Vagina (tissue), 2 donors: ENCODE results near the gene TMEM145. TPM values are rescaled to one million over a fixed set of nuclear protein-coding genes. Genes with fewer than 3 reads are reported as not detected.

Experiments
- DNase-seq, 2 donors: peaks; one replicate each; pipeline ENCODE4 v3.0.0-alpha.2; 2017; ENCODE audit errors: extremely low spot score in 2 of 2
- H3K27ac ChIP-seq: fragments of 200-600 bp; sonication (generic); one replicate; pipeline ENCODE4 v1.5.1; 2019
- H3K27me3 ChIP-seq: fragments of 200-600 bp; sonication (generic); one replicate; pipeline ENCODE4 v1.5.1; 2019
- H3K36me3 ChIP-seq, 2 donors: fragments of 200-600 bp; sonication (generic); one replicate each; pipeline ENCODE4 v1.5.1; 2017 to 2019
- H3K4me1 ChIP-seq: fragments of 200-600 bp; sonication (generic); one replicate; pipeline ENCODE4 v1.5.1; 2019
- H3K4me3 ChIP-seq, 2 donors: fragments of 200-600 bp; sonication (generic); 1 replicate in 1 of 2; 2 replicates in 1 of 2; pipeline ENCODE4 v1.5.1; 2016 to 2019
- H3K9me3 ChIP-seq: fragments of 200-600 bp; sonication (generic); one replicate; pipeline ENCODE4 v1.5.1; 2019
- POLR2A ChIP-seq, 2 donors: fragments of 450-650 bp; IDR thresholded peaks; one replicate each; pipeline ENCODE4 v1.6.1; 2017; ENCODE audit warnings: antibody characterized with exemption in 2 of 2, mild to moderate bottlenecking in 2 of 2, moderate library complexity in 2 of 2
- POLR2AphosphoS5 ChIP-seq, 2 donors: sonication (generic); formaldehyde crosslinking; IDR thresholded peaks; one replicate each; pipeline ENCODE4 v1.9.0; 2017; ENCODE audit warnings: antibody characterized with exemption in 2 of 2, mild to moderate bottlenecking in 2 of 2, low read depth in 1 of 2; ENCODE audit not compliant: insufficient read depth in 1 of 2
- intact Hi-C: fragments of 100-400 bp; cut with DNase I; formaldehyde crosslinking; loops from one replicate; pipeline ENCODE4 v1.15.1; 2023
- total RNA-seq: library from RNA; depleted of rRNA; stranded (reverse); fragments of >200 nt; gene quantifications from one replicate; pipeline ENCODE4 v1.2.3, GENCODE V29; 2016
- TF ChIP-seq, protein P1 (sequence below), 3 experiments: fragments of 450-650 bp in 2 of 3; fragments of 200-600 bp in 1 of 3; sonication (generic) in 1 of 3; IDR thresholded peaks; one replicate each; pipeline ENCODE4 v1.5.1; 2017 to 2019; ENCODE audit warnings: antibody characterized with exemption in 3 of 3, mild to moderate bottlenecking in 2 of 3, moderate library complexity in 2 of 3

Gene TMEM145
- total RNA-seq, 1 donor from 2014 or later, result not detected

DNA sequence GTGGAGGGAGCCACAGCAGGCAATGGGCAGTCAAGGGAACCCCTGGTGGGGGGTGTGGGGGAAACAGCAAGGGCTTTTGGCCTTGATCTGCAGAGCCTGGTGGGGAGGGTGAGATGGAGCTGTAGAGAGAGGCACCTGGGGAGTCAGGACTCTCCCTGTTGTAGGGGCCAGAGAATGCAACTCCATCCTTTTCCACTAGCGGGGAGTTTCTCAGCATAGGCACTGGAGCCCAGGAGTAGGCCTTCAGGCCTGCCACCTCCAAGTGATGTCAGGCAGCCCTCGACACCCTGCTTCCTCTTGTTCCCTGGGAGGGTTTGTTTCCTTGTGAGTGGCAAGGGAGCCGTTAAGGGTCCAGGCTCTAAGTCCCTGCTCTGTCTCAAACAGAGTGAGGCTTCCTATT lies 37.3 kb downstream of the TMEM145 start:
- H3K9me3 ChIP-seq, result no peaks in the 10 kb centered on the region
- H3K27ac ChIP-seq, result no peak overlapping the region
- intact Hi-C loops, result no loop called here
- DNase-seq, result no peak
- H3K4me1 ChIP-seq, result no peaks in the 10 kb centered on the region
- H3K27me3 ChIP-seq, result no peaks in the 10 kb centered on the region
- no peak overlapping the region for H3K4me3 ChIP-seq
- TF ChIP-seq POLR2A (IDR thresholded peaks at IDR 0.05), result no peak
- TF ChIP-seq, protein P1, sequence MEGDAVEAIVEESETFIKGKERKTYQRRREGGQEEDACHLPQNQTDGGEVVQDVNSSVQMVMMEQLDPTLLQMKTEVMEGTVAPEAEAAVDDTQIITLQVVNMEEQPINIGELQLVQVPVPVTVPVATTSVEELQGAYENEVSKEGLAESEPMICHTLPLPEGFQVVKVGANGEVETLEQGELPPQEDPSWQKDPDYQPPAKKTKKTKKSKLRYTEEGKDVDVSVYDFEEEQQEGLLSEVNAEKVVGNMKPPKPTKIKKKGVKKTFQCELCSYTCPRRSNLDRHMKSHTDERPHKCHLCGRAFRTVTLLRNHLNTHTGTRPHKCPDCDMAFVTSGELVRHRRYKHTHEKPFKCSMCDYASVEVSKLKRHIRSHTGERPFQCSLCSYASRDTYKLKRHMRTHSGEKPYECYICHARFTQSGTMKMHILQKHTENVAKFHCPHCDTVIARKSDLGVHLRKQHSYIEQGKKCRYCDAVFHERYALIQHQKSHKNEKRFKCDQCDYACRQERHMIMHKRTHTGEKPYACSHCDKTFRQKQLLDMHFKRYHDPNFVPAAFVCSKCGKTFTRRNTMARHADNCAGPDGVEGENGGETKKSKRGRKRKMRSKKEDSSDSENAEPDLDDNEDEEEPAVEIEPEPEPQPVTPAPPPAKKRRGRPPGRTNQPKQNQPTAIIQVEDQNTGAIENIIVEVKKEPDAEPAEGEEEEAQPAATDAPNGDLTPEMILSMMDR (IDR thresholded peaks at IDR 0.05), result no peak
- no peak for TF ChIP-seq POLR2AphosphoS5 (IDR thresholded peaks at IDR 0.05; ENCODE audit: insufficient read depth in 1 of 2, low read depth in 1 of 2)
- peaks cover 0 to 15% of the 10 kb centered on the region in 2 donors for H3K36me3 ChIP-seq

DNA sequence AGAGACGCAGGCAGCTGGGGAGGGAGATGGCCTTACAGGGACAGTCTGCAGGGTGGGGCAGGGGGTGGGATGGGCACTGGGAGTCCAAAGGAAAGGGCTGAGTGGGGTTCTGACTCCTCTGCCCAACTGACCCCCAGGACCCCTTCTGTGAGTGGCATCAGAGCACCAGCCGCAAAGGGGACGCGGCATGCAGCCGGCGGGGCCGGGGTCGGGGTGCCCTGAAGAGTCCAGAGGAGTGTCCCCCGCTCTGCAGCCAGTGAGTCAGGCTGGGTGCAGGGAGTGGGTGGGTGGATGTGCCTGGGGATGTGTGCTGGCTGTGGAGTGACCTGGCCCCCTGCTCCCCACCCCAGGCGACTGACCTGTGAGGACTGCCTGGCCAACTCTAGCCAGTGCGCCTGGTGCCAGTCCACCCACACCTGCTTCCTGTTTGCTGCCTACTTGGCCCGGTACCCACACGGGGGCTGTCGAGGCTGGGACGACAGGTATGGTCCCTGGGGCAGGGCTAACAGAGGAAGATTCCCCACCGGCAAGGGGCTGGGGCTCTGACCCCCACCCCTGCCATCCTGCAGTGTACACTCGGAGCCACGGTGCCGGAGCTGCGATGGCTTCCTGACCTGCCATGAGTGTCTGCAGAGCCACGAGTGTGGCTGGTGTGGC lies 38.1 kb downstream of the TMEM145 start:
- peaks cover 0 to 22% of the 10 kb centered on the region in 2 donors for H3K36me3 ChIP-seq
- intact Hi-C loops, result no loop called here
- TF ChIP-seq POLR2AphosphoS5 (IDR thresholded peaks at IDR 0.05; ENCODE audit: insufficient read depth in 1 of 2, low read depth in 1 of 2) (no peak), POLR2A (IDR thresholded peaks at IDR 0.05) (no peak)
- TF ChIP-seq, protein P1 (IDR thresholded peaks at IDR 0.05), result no peak

DNA sequence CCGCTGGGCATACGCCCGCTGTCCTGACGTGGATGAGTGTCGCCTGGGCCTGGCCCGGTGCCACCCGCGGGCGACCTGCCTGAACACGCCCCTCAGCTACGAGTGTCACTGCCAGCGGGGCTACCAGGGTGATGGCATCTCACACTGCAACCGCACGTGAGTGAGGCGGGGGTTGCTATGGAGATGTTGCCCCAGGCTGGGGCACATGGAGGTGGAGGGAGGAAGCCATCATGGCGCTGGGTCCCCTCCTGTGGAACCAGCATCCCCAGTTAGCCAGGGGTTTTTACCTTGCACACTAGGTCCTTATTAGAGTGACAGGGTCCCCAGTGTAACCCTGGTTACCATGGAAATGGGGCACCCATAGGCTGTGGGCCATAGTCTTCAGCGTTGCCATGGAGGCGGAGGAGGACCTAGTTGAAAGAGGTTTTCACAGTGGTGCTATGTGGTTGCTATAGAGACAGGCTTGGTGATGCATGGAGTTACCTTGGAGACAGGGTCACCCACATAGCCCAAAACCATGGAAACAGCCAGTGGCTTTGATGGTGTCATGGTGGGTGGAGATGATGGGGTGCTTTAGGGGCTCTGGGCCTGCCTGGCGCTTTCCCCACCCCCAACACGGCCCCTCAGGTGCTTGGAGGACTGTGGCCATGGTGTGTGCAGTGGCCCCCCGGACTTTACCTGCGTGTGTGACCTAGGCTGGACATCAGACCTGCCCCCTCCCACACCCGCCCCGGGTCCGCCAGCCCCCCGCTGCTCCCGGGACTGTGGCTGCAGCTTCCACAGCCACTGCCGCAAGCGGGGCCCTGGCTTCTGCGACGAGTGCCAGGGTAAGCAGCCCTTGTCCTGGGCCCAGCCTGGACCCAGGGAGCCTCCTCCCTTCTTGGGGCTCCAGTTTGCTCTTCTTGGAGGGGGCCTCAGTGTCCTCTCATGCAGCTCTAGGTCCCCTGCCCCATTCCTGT lies 39.5 kb downstream of the TMEM145 start:
- Histone ChIP-seq H3K27ac (no peak overlapping the region), H3K4me1 (no peaks in the 10 kb centered on the region), H3K4me3 (no peak overlapping the region), H3K36me3 (peaks cover 0 to 22% of the 10 kb centered on the region in 2 donors), H3K27me3 (no peaks in the 10 kb centered on the region), H3K9me3 (no peaks in the 10 kb centered on the region)
- TF ChIP-seq, protein P1 (IDR thresholded peaks at IDR 0.05), result no peak
- TF ChIP-seq POLR2A (IDR thresholded peaks at IDR 0.05) (no peak), POLR2AphosphoS5 (IDR thresholded peaks at IDR 0.05; ENCODE audit: insufficient read depth in 1 of 2, low read depth in 1 of 2) (no peak)
- intact Hi-C loops, result no loop called here
- DNase-seq, result no peak

More for the DNA sequence above, 38.1 kb downstream of the TMEM145 start:
- H3K4me3 ChIP-seq, result no peak overlapping the region
- no peaks in the 10 kb centered on the region for H3K9me3 ChIP-seq
- no peak for DNase-seq
- H3K4me1 ChIP-seq, result no peaks in the 10 kb centered on the region
- H3K27me3 ChIP-seq, result no peaks in the 10 kb centered on the region
- no peak overlapping the region for H3K27ac ChIP-seq

DNA sequence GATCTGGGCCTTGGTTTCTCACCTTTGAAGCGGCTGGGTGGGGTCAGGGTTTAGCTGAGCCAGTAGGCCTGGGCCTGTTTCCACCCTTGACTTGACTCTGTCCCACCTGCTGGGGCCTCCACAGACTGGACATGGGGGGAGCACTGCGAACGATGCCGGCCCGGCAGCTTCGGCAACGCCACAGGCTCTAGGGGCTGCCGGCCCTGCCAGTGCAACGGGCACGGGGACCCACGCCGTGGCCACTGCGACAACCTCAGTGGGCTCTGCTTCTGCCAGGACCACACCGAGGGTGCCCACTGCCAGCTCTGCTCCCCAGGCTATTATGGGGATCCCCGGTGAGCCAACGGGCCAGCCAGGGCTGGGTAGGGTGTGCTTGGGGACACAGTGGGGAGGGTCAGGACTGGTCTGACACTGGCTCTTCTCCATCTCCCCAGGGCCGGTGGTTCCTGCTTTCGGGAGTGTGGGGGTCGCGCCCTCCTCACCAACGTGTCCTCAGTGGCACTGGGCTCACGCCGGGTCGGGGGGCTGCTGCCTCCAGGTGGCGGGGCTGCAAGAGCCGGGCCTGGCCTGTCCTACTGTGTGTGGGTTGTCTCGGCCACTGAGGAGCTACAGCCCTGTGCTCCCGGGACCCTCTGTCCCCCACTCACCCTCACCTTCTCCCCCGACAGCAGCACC lies 40.4 kb downstream of the TMEM145 start:
- no peaks in the 10 kb centered on the region for H3K4me1 ChIP-seq
- TF ChIP-seq, protein P1 (IDR thresholded peaks at IDR 0.05), result no peak
- TF ChIP-seq POLR2AphosphoS5 (IDR thresholded peaks at IDR 0.05; ENCODE audit: insufficient read depth in 1 of 2, low read depth in 1 of 2), result no peak
- H3K9me3 ChIP-seq, result no peaks in the 10 kb centered on the region
- intact Hi-C loops, result no loop called here
- H3K36me3 ChIP-seq, result peaks cover 0 to 22% of the 10 kb centered on the region in 2 donors
- no peak for DNase-seq
- no peak overlapping the region for H3K4me3 ChIP-seq
- H3K27ac ChIP-seq, result no peak overlapping the region
- H3K27me3 ChIP-seq, result no peaks in the 10 kb centered on the region
